Pons (tissue), 1 donor: ENCODE results near the gene RALGPS2.

ENCODE experiments used
- DNase-seq: peaks from one replicate; pipeline ENCODE4 v3.0.0-alpha.2; 2016; ENCODE audit warnings: low spot score

The RALGPS2 gene

DNA sequence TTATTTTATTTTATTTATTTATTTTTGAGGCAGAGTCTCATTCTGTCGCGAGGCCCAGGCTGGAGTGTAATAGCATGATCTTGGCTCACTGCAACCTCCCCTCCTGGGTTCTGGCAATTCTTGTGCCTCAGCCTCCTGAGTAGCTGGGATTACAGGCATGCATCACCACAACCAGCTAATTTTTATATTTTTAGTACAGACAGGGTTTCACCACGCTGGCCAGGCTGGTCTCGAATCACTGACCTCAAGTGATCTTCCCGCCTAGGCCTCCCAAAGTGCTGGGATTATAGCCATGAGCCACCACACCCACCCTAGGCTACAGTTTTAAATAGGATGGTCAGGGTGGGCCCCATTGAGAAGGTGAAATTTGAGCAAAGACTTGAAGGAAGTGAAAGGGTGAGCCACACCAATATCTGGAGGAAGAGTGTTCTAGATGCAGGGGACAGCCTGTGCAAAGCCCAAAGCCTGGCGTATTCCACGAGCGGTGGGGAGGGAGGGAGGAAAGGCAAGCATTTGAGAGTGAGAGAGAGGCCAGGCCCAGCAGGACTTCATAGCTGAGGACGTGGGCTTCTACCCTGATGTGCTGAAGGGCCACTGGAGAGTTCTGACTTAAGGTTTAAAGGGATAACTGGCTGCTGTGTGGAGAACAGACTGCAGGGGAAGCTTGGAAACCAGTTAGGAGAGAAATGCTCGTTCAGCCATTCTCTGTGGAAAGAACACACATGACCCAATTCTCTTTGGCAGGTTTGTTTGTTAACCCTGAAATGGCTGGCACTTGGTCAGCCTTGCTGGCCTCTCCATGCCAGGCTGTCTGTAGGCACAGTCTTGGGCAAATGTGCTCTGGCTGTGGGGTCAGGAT lies 238.0 kb downstream of the RALGPS2 start:
- DNase-seq, result no peak

DNA sequence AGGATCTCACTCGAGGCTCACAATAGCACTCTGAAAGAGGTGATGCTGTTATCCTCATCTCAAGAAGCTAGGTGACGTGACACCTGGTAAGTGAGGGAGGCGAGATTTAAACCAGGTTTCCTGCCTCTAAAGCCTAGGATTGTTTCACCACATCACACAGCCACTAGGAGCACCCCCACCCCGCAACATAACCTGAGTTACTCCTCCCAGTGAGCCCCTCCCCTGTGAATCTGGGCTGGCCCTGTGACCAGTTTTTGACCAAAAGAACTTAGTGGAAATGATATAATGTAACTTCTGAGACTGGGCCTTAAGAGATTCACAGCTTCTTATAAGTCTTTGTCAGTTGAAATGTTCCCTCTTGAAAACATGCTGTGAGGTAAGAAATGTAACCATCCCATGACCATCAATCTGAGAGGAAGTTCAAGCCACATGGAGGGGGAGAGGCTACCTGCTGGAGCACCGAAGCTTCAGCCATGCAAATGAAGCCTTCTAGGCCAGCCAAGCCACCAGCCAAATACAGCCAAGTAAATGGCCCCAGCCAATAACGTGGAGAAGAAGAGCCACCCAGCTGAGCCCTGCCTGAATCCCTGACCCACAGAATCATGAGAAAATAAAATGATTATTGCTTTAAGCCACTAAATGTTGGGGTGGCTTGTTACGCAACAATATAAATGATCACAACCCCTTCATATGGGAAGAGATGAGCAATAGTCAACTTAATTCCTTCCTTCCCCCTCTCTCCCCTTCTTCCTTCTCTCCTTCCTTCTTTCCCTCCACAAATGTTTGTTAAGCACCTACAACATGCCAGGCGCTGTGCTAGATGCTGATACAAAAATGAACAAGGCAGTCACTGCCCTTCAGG lies 239.7 kb downstream of the RALGPS2 start:
- DNase-seq, result no peak

DNA sequence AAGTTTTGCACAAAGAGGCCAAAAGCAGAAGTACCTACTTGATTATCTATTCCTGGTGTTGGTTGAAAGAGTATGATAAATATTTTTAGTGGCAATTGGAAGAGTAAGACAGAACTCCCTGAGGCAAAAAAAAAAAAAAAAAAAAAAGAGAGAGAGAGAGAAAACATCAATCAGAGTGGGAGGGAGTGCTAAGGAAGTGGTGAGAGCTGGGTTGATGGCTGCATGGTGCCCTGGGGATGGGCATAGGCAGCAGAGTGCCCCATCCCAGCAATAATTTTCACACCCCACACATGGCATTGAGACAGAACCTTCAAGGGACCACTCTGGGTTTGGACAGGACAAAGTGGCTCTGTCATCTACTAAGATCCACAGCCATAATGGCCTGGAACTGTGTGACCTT lies 241.3 kb downstream of the RALGPS2 start:
- no peak for DNase-seq

DNA sequence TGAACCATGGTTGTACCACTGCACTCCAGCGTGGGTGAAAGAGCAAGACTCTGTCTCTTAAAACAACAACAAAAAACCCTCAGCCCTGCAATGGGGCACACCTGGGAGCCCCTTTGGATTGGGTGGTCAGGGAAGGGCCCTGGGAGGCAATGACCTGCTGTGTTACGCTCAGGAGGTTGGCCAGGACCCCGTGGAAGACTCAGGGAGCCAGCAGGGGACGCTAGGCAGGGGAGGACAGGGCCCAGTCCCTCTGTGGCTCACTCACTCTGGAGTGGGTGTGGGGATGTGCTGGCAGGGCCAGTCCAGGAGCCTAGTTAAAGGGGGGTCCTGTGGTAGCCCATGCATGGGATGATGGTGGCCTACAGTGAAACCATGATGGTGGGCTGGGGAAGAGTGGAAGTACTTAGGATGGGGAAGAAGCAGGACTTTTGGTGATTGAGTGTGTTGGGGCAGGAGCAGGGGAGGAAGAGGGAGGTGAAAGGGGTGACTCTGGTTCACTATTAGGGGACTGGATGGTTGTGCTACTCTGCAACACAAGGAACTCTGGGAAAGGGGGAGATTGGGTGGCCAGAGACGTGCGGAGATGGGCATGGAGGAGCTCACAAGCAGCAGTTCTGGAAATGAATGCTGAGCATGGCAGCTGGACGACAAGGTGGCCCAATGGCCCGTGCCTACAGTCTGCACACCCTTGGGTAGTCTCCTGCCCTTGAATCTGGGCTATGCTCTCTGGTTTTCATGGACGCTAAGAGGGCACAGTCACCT lies 244.4 kb downstream of the RALGPS2 start:
- no peak for DNase-seq

DNA sequence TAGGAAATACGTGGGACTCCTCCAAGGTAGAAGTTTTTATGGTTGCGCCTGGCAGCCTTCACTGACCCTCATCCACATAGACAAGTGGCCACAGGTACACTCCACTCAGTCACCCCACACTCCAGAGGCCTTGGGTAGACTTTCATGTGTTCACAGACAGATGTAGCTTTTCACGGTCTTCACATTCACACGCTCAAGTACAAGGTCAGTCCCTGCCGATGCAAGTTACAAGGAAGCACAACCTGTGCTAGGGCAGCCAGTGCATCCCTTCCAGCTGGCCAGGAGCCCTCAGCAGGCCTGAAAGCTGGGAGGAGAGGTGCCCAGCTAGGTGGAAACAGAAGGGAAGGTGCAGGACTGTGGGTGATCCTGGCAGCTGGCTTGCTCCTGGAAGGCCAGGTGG lies 245.1 kb downstream of the RALGPS2 start:
- DNase-seq, result no peak
